CD14-positive monocyte (primary cell): ENCODE measurements around the gene SSNA1. TPM values are rescaled to one million over a fixed set of nuclear protein-coding genes. Genes with fewer than 3 reads are reported as not detected.

ENCODE experiments used
- DNase-seq, 3 donors: peaks; one replicate each; pipeline ENCODE4 v3.0.0-alpha.2; 2011 to 2022
- H2AFZ ChIP-seq: 2 replicates; pipeline ENCODE4 v1.6.0; 2012; ENCODE audit warnings: mild to moderate bottlenecking, low read depth, low read length, inconsistent platforms; ENCODE audit not compliant: insufficient read depth, poor library complexity, severe bottlenecking
- H3K27ac ChIP-seq, 2 donors: 1 replicate in 1 of 2; 2 replicates in 1 of 2; pipeline ENCODE4 v1.5.1; 2012 to 2013; ENCODE audit warnings: low read length in 2 of 2, control low read depth in 1 of 2, inconsistent platforms in 1 of 2, low read depth in 1 of 2, mild to moderate bottlenecking in 1 of 2
- H3K27me3 ChIP-seq, 2 donors: one replicate each; pipeline versions ENCODE4 v1.6.0 to v1.6.1; 2011 to 2013; ENCODE audit warnings: low read length in 2 of 2; ENCODE audit not compliant: control insufficient read depth in 2 of 2, insufficient read depth in 2 of 2
- H3K36me3 ChIP-seq, 2 donors: replicated peaks in 1 of 2; 1 replicate in 1 of 2; 2 replicates in 1 of 2; pipeline versions ENCODE4 v1.5.1 to v1.6.1; 2012 to 2013; ENCODE audit warnings: low read length in 2 of 2, control low read depth in 1 of 2, inconsistent platforms in 1 of 2, mild to moderate bottlenecking in 1 of 2; ENCODE audit not compliant: insufficient read depth in 2 of 2, control insufficient read depth in 1 of 2
- H3K4me1 ChIP-seq, 2 donors: 1 replicate in 1 of 2; 2 replicates in 1 of 2; pipeline versions ENCODE4 v1.5.1 to v1.6.1; 2012 to 2013; ENCODE audit warnings: low read length in 2 of 2, control low read depth in 1 of 2, inconsistent platforms in 1 of 2, mild to moderate bottlenecking in 1 of 2, moderate library complexity in 1 of 2; ENCODE audit not compliant: insufficient read depth in 2 of 2, control insufficient read depth in 1 of 2
- H3K4me2 ChIP-seq: replicated peaks from 2 replicates; pipeline ENCODE3; 2012; ENCODE audit warnings: low read length, moderate library complexity, mild to moderate bottlenecking; ENCODE audit not compliant: poor library complexity, severe bottlenecking; ENCODE audit errors: extremely low read depth
- H3K4me3 ChIP-seq, 3 experiments: fragments of 200-600 bp in 1 of 3; sonication (generic) in 1 of 3; replicated peaks in 1 of 3; 1 replicate in 2 of 3; 2 replicates in 1 of 3; pipeline ENCODE4 v1.5.1; 2011 to 2013; ENCODE audit warnings: low read length in 3 of 3, mild to moderate bottlenecking in 3 of 3, control low read depth in 2 of 3, low read depth in 2 of 3, inconsistent platforms in 1 of 3, moderate library complexity in 1 of 3
- H3K79me2 ChIP-seq: 2 replicates; pipeline ENCODE4 v1.6.0; 2012; ENCODE audit warnings: mild to moderate bottlenecking, control low read depth, inconsistent platforms, low read length, moderate library complexity; ENCODE audit not compliant: insufficient read depth
- H3K9ac ChIP-seq: 2 replicates; pipeline ENCODE4 v1.6.0; 2017; ENCODE audit warnings: low read length, mild to moderate bottlenecking; ENCODE audit not compliant: insufficient read depth, poor library complexity, severe bottlenecking
- H3K9me3 ChIP-seq, 2 donors: replicated peaks in 1 of 2; 1 replicate in 1 of 2; 2 replicates in 1 of 2; pipeline versions ENCODE4 v1.5.1 to v1.6.1; 2012 to 2013; ENCODE audit warnings: low read length in 2 of 2, control low read depth in 1 of 2; ENCODE audit not compliant: control insufficient read depth in 1 of 2, insufficient read depth in 1 of 2
- H4K20me1 ChIP-seq: 2 replicates; pipeline ENCODE4 v1.6.0; 2012; ENCODE audit warnings: mild to moderate bottlenecking, low read length, control low read depth, moderate library complexity; ENCODE audit not compliant: insufficient read depth
- H3K27ac Mint-ChIP-seq, 7 donors: one replicate each; pipeline ENCODE4 v1.8.0; 2020; ENCODE audit warnings: mild to moderate bottlenecking in 7 of 7, mixed read lengths in 7 of 7, moderate library complexity in 6 of 7, inconsistent platforms in 2 of 7
- H3K27me3 Mint-ChIP-seq, 3 donors: one replicate each; pipeline ENCODE4 v1.8.0; 2021 to 2022; ENCODE audit warnings: low read depth in 3 of 3, mild to moderate bottlenecking in 3 of 3, mixed read lengths in 3 of 3, moderate library complexity in 3 of 3, inconsistent platforms in 1 of 3
- H3K36me3 Mint-ChIP-seq, 2 donors: one replicate each; pipeline ENCODE4 v1.8.0; 2020; ENCODE audit warnings: mixed read lengths in 2 of 2, inconsistent platforms in 1 of 2, mild to moderate bottlenecking in 1 of 2
- H3K4me1 Mint-ChIP-seq: one replicate; pipeline ENCODE4 v1.8.0; 2020; ENCODE audit warnings: mild to moderate bottlenecking, mixed read lengths
- H3K4me3 Mint-ChIP-seq, 2 donors: one replicate each; pipeline ENCODE4 v1.8.0; 2020; ENCODE audit warnings: mild to moderate bottlenecking in 2 of 2, mixed read lengths in 2 of 2, moderate library complexity in 1 of 2
- H3K9me3 Mint-ChIP-seq, 7 donors: one replicate each; pipeline ENCODE4 v1.8.0; 2020 to 2022; ENCODE audit warnings: mixed read lengths in 7 of 7, mild to moderate bottlenecking in 6 of 7, moderate library complexity in 6 of 7, inconsistent platforms in 2 of 7
- CTCF ChIP-seq: fragments of 200-600 bp; IDR thresholded peaks from one replicate; pipeline ENCODE4 v1.8.0; 2022; ENCODE audit warnings: antibody characterized with exemption, mild to moderate bottlenecking
- WGBS: methylation state at CpG from one replicate; pipeline ENCODE4 v1.1.5; 2013; ENCODE audit warnings: missing lambda C conversion rate; ENCODE audit not compliant: insufficient coverage; 5-methylcytosine and 5-hydroxymethylcytosine counted together
- intact Hi-C, 2 donors: fragments of 100-400 bp; cut with micrococcal nuclease; formaldehyde crosslinking; loops; one replicate each; pipeline versions ENCODE4 v1.15.0 to v1.15.1; 2023
- polyA plus RNA-seq, 3 donors: library from polyadenylated mRNA; depleted of rRNA in 1 of 3; unstranded in 2 of 3; stranded (reverse) in 1 of 3; fragments of 300-500 nt in 2 of 3; fragments of >200 nt in 1 of 3; fragmentation: Illumina TruSeq in 2 of 3; gene quantifications; 1 replicate in 2 of 3; 2 replicates in 1 of 3; pipeline ENCODE4 v1.2.3, GENCODE V29; 2012 to 2021

Gene SSNA1
- polyA plus RNA-seq, 3 donors = 87.0 to 118 (median 98.3) TPM

- H3K4me2 ChIP-seq = peak overlapping the region; percentile 100
- Mint-ChIP-seq H3K9me3 (peaks cover 0 to 2% (median 0%) of the 10 kb centered on the region in 7 donors), H3K4me1 (peaks cover 25% of the 10 kb centered on the region), H3K27me3 (peaks cover 8 to 33% (median 13%) of the 10 kb centered on the region in 3 donors), H3K36me3 (no peaks in the 10 kb centered on the region), H3K27ac (peak overlapping the region; percentile 68 to 90 (median 82)), H3K4me3 (peak overlapping the region; percentile 90 to 93)
- no peaks in the 10 kb centered on the region for H3K36me3 ChIP-seq
- DNase-seq = peak; percentile 98 to 99 (median 99)
- peaks cover 0 to 22% of the 10 kb centered on the region in 2 donors for H3K27me3 ChIP-seq
- peak overlapping the region; percentile 91 for H3K9ac ChIP-seq
- H2AFZ ChIP-seq = peak overlapping the region; percentile 99
- H3K79me2 ChIP-seq = no peaks in the 10 kb centered on the region
- H3K4me1 ChIP-seq = peaks cover 33 to 44% of the 10 kb centered on the region in 2 donors
- under 1% methylated on average over 60 of the region's 63 CpGs for WGBS
- H4K20me1 ChIP-seq = no peaks in the 10 kb centered on the region
- peak overlapping the region; percentile 70 to 92 (median 73) for H3K4me3 ChIP-seq
- peak overlapping the region; percentile 49 to 90 for H3K27ac ChIP-seq
- TF ChIP-seq CTCF = no peak
- intact Hi-C loops = loop anchor here (1.0 to 5.0 kb wide), 5 partner anchors 18 to 96 kb away; partner anchors contain the start of genes TPRN (in 2 of the 2), ANAPC2 (in 1 of the 2), NDOR1 (in 1 of the 2) and SSNA1 (in 1 of the 2)
- no peaks in the 10 kb centered on the region for H3K9me3 ChIP-seq
Measured at GRCh38 chr9:137223078-137223970, 34.8 kb downstream of the SSNA1 start.

- intact Hi-C loops = loop anchor here (1.0 to 5.0 kb wide), 3 partner anchors 36 to 108 kb away; no protein-coding TSS in a partner anchor
- peaks cover 20% of the 10 kb centered on the region for H3K4me1 Mint-ChIP-seq
- WGBS = 59% methylated on average over 19 of the region's 23 CpGs
- H3K36me3 ChIP-seq = no peaks in the 10 kb centered on the region
- peaks cover 7 to 46% (median 13%) of the 10 kb centered on the region in 3 donors for H3K27me3 Mint-ChIP-seq
- peak within 1 kb of the TSS; percentile 100 for H3K4me2 ChIP-seq
- peak within 1 kb of the TSS; percentile 49 to 90 for H3K27ac ChIP-seq
- H3K9me3 ChIP-seq = no peaks in the 10 kb centered on the region
- no peaks in the 10 kb centered on the region for H3K36me3 Mint-ChIP-seq
- H3K4me1 ChIP-seq = peaks cover 29 to 35% of the 10 kb centered on the region in 2 donors
- TF ChIP-seq CTCF = no peak
- H3K4me3 ChIP-seq = peak within 1 kb of the TSS; percentile 70 to 92 (median 73)
- peak within 1 kb of the TSS; percentile 79 to 90 for H3K4me3 Mint-ChIP-seq
- H3K9me3 Mint-ChIP-seq = peaks cover 0 to 2% (median 0%) of the 10 kb centered on the region in 7 donors
- peak within 1 kb of the TSS; percentile 91 for H3K9ac ChIP-seq
- H3K79me2 ChIP-seq = no peaks in the 10 kb centered on the region
- H3K27ac Mint-ChIP-seq = peak within 1 kb of the TSS in 3 of 7 donors; percentile 68 to 77 (median 75)
- peak in 1 of 3 donors; percentile 62 for DNase-seq
- no peaks in the 10 kb centered on the region for H4K20me1 ChIP-seq
- peak within 1 kb of the TSS; percentile 99 for H2AFZ ChIP-seq
- H3K27me3 ChIP-seq = peaks cover 0 to 23% of the 10 kb centered on the region in 2 donors
Measured at GRCh38 chr9:137224830-137225694, 36.6 kb downstream of the SSNA1 start, which contains the start of gene CYSRT1. Gene CYSRT1 (plus strand): TSS chr9:137225174. CDS start chr9:137225622, 448 bp downstream.
